ENCODE results near the gene LRSAM1. TPM values are rescaled to one million over a fixed set of nuclear protein-coding genes. Genes with fewer than 3 reads are reported as not detected.
A peak's percentile ranks its signal among the peaks of the same experiment; 100 is the strongest.

Gene LRSAM1
- total and polyA plus RNA-seq, 9 of the 15 experiments (the other 6 are each of a cell fraction or from before 2014, with no cell fraction given), result 0.07 to 16.2 (median 4.7) TPM

DNA sequence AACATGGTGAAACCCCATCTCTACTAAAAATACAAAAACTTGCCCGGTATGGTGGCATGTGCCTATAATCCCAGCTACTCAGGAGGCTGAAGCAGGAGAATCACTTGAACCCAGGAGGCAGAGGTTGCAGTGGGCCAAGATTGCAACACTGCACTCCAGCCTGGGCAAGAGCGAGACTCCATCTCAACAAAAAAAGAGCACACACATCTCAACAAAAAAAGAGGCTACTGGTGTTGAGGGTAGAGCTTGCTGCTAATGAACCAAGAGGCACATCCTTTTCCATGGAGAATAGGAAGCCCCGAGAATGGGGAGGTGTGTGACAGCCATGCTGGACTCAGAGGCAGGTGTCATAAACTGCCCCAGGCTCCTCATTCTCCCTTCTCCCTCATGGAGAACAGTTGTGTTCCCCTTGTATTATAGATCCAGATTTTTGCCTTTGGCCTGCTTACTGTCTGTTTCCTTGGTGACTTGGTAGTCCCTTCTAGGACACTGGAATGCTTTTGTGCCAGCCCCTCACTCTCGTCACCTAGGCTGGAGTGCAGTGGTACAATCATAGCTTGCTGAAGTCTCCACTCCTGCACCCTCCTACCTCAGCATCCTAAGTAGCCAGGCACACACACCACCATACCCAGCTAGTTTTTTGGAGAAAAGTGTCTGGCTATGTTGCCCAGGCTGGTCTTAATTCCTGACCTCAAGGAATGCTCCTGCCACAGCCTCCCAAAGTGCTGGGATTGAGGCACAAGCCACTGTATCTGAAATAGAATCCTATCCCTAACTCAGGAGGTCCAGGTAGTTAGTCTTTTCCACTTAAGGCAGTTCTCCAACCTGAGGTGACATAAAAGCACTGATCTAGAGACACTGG, 5.2 kb upstream of the LRSAM1 start:
- H3K4me3 ChIP-seq, result no peak overlapping the region
- no peak overlapping the region for H2AFZ ChIP-seq (ENCODE audit: low read depth, low read length)
- H3K4me2 ChIP-seq (ENCODE audit: insufficient read depth, low read length), result no peak overlapping the region
- WGBS (ENCODE audit: insufficient coverage, low coverage, missing lambda C conversion rate), result 47% methylated on average over 4 of the region's 4 CpGs
- FAIRE-seq, result peak; percentile 19
- peaks cover 12% of the 10 kb centered on the region for H3K9me3 ChIP-seq (replicated peaks; ENCODE audit: control insufficient read depth, insufficient read depth, low read depth, low read length)
- peak; percentile 25 for ATAC-seq
- ChIA-PET POLR2A (interaction anchor here (0.6 to 5.5 kb wide), 7 partner anchors 10 to 236 kb away, joined by 3 to 30 read pairs (median 3); partner anchors contain the start of gene ZNF79), CTCF (ENCODE audit: low intra/inter-chr PET ratio) (no interaction called here)
- peaks cover 6 to 12% of the 10 kb centered on the region in 2 experiments; a peak in 3 of 5 replicates for H3K4me1 ChIP-seq (replicated peaks in 1 of 2; ENCODE audit: control insufficient read depth in 2 of 2, insufficient read depth in 2 of 2, low read length in 2 of 2)
- H3K27ac ChIP-seq (ENCODE audit: extremely low read depth, low read depth, low read length), result peak overlapping the region; percentile 82; the same call in 1 of the 3 replicates
- H3K9me1 ChIP-seq (ENCODE audit: control insufficient read depth, insufficient read depth, low read length), result no peaks in the 10 kb centered on the region
- H3K79me2 ChIP-seq (ENCODE audit: control insufficient read depth, insufficient read depth, low read length), result peaks cover 44% of the 10 kb centered on the region
- peak in 2 of 4 experiments; percentile 43 to 56 for DNase-seq (ENCODE audit: extremely low read depth in 1 of 4, low spot score in 3 of 4)
- no TSS peak for BruUV-seq (replicated peaks)
- peaks cover 35% of the 10 kb centered on the region for H4K20me1 ChIP-seq (replicated peaks; ENCODE audit: control insufficient read depth, insufficient read depth, low read length)
- no peak overlapping the region for H3K9ac ChIP-seq (ENCODE audit: insufficient read depth in 1 of 2, low read depth in 2 of 2, low read length in 2 of 2)
- in situ Hi-C loops (cut with MboI), result no loop called here
- peaks cover 86% of the 10 kb centered on the region for H3K36me3 ChIP-seq (ENCODE audit: control insufficient read depth, insufficient read depth, low read length)
- intact Hi-C loops (cut with micrococcal nuclease), result no loop called here
- no peaks in the 10 kb centered on the region for H3K27me3 ChIP-seq (ENCODE audit: control insufficient read depth in 2 of 2, insufficient read depth in 2 of 2, low read length in 2 of 2)
- no peak for TF ChIP-seq KLF6 (CRISPR knock-in tag; IDR thresholded peaks at IDR 0.05; ENCODE audit: borderline replicate concordance)
- peak; percentile 85; the same call in 1 of the 2 replicates for TF ChIP-seq ILF3 (IDR thresholded peaks at IDR 0.05; ENCODE audit: borderline replicate concordance)
- TF ChIP-seq GATA2 (CRISPR knock-in tag; IDR thresholded peaks at IDR 0.05), result no peak
- TF ChIP-seq, protein P1, sequence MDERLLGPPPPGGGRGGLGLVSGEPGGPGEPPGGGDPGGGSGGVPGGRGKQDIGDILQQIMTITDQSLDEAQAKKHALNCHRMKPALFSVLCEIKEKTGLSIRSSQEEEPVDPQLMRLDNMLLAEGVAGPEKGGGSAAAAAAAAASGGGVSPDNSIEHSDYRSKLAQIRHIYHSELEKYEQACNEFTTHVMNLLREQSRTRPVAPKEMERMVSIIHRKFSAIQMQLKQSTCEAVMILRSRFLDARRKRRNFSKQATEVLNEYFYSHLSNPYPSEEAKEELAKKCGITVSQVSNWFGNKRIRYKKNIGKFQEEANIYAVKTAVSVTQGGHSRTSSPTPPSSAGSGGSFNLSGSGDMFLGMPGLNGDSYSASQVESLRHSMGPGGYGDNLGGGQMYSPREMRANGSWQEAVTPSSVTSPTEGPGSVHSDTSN (CRISPR knock-in tag; IDR thresholded peaks at IDR 0.05; ENCODE audit: low read depth), result no peak
- TF ChIP-seq, protein P1 (tag; conservative IDR thresholded peaks at IDR 0.05; ENCODE audit: low read depth), result no peak
- TF ChIP-seq DACH1 (IDR thresholded peaks at IDR 0.05; ENCODE audit: partially characterized antibody), result no peak
- TF ChIP-seq, protein P2, sequence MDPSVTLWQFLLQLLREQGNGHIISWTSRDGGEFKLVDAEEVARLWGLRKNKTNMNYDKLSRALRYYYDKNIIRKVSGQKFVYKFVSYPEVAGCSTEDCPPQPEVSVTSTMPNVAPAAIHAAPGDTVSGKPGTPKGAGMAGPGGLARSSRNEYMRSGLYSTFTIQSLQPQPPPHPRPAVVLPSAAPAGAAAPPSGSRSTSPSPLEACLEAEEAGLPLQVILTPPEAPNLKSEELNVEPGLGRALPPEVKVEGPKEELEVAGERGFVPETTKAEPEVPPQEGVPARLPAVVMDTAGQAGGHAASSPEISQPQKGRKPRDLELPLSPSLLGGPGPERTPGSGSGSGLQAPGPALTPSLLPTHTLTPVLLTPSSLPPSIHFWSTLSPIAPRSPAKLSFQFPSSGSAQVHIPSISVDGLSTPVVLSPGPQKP (CRISPR knock-in tag; IDR thresholded peaks at IDR 0.05), result no peak
- TF ChIP-seq RBM22 (IDR thresholded peaks at IDR 0.05; ENCODE audit: low read depth, low read length, poor library complexity, severe bottlenecking), result peak; percentile 30
- TF ChIP-seq ZKSCAN1 (IDR thresholded peaks at IDR 0.05; ENCODE audit: low read depth, low read length), result 0 out of 2 replicates have a peak, but pooled peaks have one; percentile 2
- TF ChIP-seq POLR2AphosphoS2 (IDR thresholded peaks at IDR 0.05; ENCODE audit: low read length), result peak; percentile 88
- TF ChIP-seq CEBPB (tag; IDR thresholded peaks at IDR 0.05), result peak; percentile 53
- TF ChIP-seq STAT5B (CRISPR knock-in tag; IDR thresholded peaks at IDR 0.05), result no peak
- no peak for TF ChIP-seq MEF2A (IDR thresholded peaks at IDR 0.05; ENCODE audit: control insufficient read depth, low read depth, low read length)
- TF ChIP-seq YY1 (IDR thresholded peaks at IDR 0.05; ENCODE audit: borderline replicate concordance in 1 of 3, control insufficient read depth in 1 of 3, extremely low read depth in 1 of 3, insufficient read depth in 3 of 3, insufficient read length in 1 of 3, insufficient replicate concordance in 2 of 3, low read depth in 1 of 3, low read length in 2 of 3), result peak in 1 of 3 experiments; percentile 23
- TF ChIP-seq, protein P3, sequence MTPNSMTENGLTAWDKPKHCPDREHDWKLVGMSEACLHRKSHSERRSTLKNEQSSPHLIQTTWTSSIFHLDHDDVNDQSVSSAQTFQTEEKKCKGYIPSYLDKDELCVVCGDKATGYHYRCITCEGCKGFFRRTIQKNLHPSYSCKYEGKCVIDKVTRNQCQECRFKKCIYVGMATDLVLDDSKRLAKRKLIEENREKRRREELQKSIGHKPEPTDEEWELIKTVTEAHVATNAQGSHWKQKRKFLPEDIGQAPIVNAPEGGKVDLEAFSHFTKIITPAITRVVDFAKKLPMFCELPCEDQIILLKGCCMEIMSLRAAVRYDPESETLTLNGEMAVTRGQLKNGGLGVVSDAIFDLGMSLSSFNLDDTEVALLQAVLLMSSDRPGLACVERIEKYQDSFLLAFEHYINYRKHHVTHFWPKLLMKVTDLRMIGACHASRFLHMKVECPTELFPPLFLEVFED (CRISPR knock-in tag; conservative IDR thresholded peaks at IDR 0.05), result peak; percentile 14; the same call in 1 of the 2 replicates

All from K562 (cell line).